Measurements from ENCODE around the gene N4BP2L1. TPM values are rescaled to one million over a fixed set of nuclear protein-coding genes. Genes with fewer than 3 reads are reported as not detected.

Gene N4BP2L1
- total RNA-seq, 1 experiment from 2014 or later, result 9.3 TPM

DNA sequence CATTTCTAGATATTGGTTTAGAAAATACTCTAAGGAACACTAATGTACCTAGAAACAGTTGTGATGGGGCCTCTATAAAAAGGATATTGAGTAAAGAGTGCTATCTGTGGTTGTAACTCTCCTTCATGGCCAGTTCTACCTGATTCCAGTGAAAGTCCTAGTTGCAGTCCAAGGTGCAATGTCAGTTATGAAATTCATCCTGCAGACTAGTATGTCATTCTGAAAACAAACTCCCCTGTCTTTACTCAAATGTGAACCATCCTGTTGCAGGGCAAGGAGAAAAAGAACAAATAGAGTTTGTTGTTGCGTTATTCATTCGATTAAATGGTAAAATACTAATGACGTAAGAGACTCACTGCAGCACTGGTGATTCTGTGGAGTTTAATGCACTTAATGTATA, 18.3 kb upstream of the N4BP2L1 start:
- Histone ChIP-seq H3K4me3 (ENCODE audit: low read depth, low read length) (no peak overlapping the region), H3K36me3 (ENCODE audit: control insufficient read depth, insufficient read depth, low read length) (no peaks in the 10 kb centered on the region), H3K9me3 (no peaks in the 10 kb centered on the region), H3K4me1 (peaks cover 46% of the 10 kb centered on the region), H3K27me3 (replicated peaks; ENCODE audit: control insufficient read depth, insufficient read depth, low read length) (no peaks in the 10 kb centered on the region)
- peak in 1 of 2 experiments; percentile 61 for DNase-seq
- H3K4me1 Mint-ChIP-seq (ENCODE audit: low read depth, unreplicated experiment), result peaks cover 42% of the 10 kb centered on the region
- CTCF ChIA-PET, result no interaction called here
- intact Hi-C loops (cut with micrococcal nuclease; ENCODE audit: unreplicated experiment), result loop anchor here (5.0 to 10.0 kb wide), 2 partner anchors 109 to 181 kb away; no protein-coding TSS in a partner anchor
- H3K4me3 Mint-ChIP-seq (ENCODE audit: unreplicated experiment), result no peak overlapping the region
- no peak overlapping the region for H3K27ac Mint-ChIP-seq (ENCODE audit: unreplicated experiment)
- no peaks in the 10 kb centered on the region for H3K9me3 Mint-ChIP-seq (ENCODE audit: unreplicated experiment)
- POLR2A ChIA-PET, result no interaction called here
- H3K27me3 Mint-ChIP-seq (ENCODE audit: insufficient read depth, unreplicated experiment), result no peaks in the 10 kb centered on the region
- peaks cover 17% of the 10 kb centered on the region for H3K36me3 Mint-ChIP-seq (ENCODE audit: insufficient read depth, unreplicated experiment)
- TF ChIP-seq, protein P1, sequence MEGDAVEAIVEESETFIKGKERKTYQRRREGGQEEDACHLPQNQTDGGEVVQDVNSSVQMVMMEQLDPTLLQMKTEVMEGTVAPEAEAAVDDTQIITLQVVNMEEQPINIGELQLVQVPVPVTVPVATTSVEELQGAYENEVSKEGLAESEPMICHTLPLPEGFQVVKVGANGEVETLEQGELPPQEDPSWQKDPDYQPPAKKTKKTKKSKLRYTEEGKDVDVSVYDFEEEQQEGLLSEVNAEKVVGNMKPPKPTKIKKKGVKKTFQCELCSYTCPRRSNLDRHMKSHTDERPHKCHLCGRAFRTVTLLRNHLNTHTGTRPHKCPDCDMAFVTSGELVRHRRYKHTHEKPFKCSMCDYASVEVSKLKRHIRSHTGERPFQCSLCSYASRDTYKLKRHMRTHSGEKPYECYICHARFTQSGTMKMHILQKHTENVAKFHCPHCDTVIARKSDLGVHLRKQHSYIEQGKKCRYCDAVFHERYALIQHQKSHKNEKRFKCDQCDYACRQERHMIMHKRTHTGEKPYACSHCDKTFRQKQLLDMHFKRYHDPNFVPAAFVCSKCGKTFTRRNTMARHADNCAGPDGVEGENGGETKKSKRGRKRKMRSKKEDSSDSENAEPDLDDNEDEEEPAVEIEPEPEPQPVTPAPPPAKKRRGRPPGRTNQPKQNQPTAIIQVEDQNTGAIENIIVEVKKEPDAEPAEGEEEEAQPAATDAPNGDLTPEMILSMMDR (IDR thresholded peaks at IDR 0.05; ENCODE audit: insufficient read depth in 1 of 2, low read depth in 1 of 2, low read length in 1 of 2, severe bottlenecking in 1 of 2, unreplicated experiment in 1 of 2), result no peak
- BruUV-seq (replicated peaks), result no TSS peak

- H3K4me3 Mint-ChIP-seq (ENCODE audit: unreplicated experiment), result no peak overlapping the region
- H3K27ac Mint-ChIP-seq (ENCODE audit: unreplicated experiment), result no peak overlapping the region
Observed at GRCh38 chr13:32445461-32445860, 17.5 kb upstream of the N4BP2L1 start.

DNA sequence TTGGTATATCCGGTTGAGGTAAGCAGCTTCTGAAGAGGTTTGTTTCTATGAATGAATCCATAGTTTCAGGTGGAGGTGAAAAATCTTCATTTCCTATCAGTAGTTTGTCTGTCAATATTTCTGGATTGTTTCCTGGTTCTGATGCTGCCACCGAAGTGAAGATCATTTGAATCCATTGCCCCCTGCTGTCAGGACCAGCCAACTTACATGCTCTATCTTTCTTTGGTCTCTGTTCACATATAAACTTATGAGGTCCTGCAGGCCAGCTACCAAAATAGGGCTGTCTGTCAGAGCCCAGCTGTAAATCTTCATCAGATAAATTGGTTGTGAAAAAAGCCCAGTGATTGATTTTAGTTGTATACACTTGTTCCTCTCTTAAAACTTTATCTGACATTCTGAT, 15.2 kb upstream of the N4BP2L1 start:
- Mint-ChIP-seq H3K27me3 (ENCODE audit: insufficient read depth, unreplicated experiment) (no peaks in the 10 kb centered on the region), H3K27ac (ENCODE audit: unreplicated experiment) (peak overlapping the region; percentile 14), H3K36me3 (ENCODE audit: insufficient read depth, unreplicated experiment) (peaks cover 23% of the 10 kb centered on the region), H3K4me1 (ENCODE audit: low read depth, unreplicated experiment) (peaks cover 45% of the 10 kb centered on the region), H3K4me3 (ENCODE audit: unreplicated experiment) (no peak overlapping the region), H3K9me3 (ENCODE audit: unreplicated experiment) (no peaks in the 10 kb centered on the region)
- H3K27me3 ChIP-seq (replicated peaks; ENCODE audit: control insufficient read depth, insufficient read depth, low read length), result no peaks in the 10 kb centered on the region
- BruUV-seq (replicated peaks), result no TSS peak
- no peaks in the 10 kb centered on the region for H3K9me3 ChIP-seq
- TF ChIP-seq, protein P1 (IDR thresholded peaks at IDR 0.05; ENCODE audit: insufficient read depth in 1 of 2, low read depth in 1 of 2, low read length in 1 of 2, severe bottlenecking in 1 of 2, unreplicated experiment in 1 of 2), result peak; percentile 39 to 70
- H3K4me3 ChIP-seq (ENCODE audit: low read depth, low read length), result no peak overlapping the region
- CTCF ChIA-PET, result no interaction called here
- intact Hi-C loops (cut with micrococcal nuclease; ENCODE audit: unreplicated experiment), result loop anchor here (1.0 to 10.0 kb wide), 5 partner anchors 15 to 533 kb away; partner anchors contain the start of genes N4BP2L1 and N4BP2L2
- POLR2A ChIA-PET, result no interaction called here
- no peaks in the 10 kb centered on the region for H3K36me3 ChIP-seq (ENCODE audit: control insufficient read depth, insufficient read depth, low read length)
- H3K4me1 ChIP-seq, result peaks cover 50% of the 10 kb centered on the region
- DNase-seq, result peak; percentile 47 to 63

More at GRCh38 chr13:32445461-32445860, 17.5 kb upstream of the N4BP2L1 start:
- H3K4me1 Mint-ChIP-seq (ENCODE audit: low read depth, unreplicated experiment), result peaks cover 42% of the 10 kb centered on the region
- TF ChIP-seq, protein P1 (IDR thresholded peaks at IDR 0.05; ENCODE audit: insufficient read depth in 1 of 2, low read depth in 1 of 2, low read length in 1 of 2, severe bottlenecking in 1 of 2, unreplicated experiment in 1 of 2), result no peak
- Histone ChIP-seq H3K36me3 (ENCODE audit: control insufficient read depth, insufficient read depth, low read length) (no peaks in the 10 kb centered on the region), H3K4me3 (ENCODE audit: low read depth, low read length) (no peak overlapping the region), H3K27me3 (replicated peaks; ENCODE audit: control insufficient read depth, insufficient read depth, low read length) (no peaks in the 10 kb centered on the region), H3K4me1 (peaks cover 46% of the 10 kb centered on the region), H3K9me3 (no peaks in the 10 kb centered on the region)
- intact Hi-C loops (cut with micrococcal nuclease; ENCODE audit: unreplicated experiment), result loop anchor here (5.0 to 10.0 kb wide), 2 partner anchors 108 to 181 kb away; no protein-coding TSS in a partner anchor
- ChIA-PET POLR2A (no interaction called here), CTCF (no interaction called here)
- no TSS peak for BruUV-seq (replicated peaks)
- peaks cover 23% of the 10 kb centered on the region for H3K36me3 Mint-ChIP-seq (ENCODE audit: insufficient read depth, unreplicated experiment)
- no peaks in the 10 kb centered on the region for H3K9me3 Mint-ChIP-seq (ENCODE audit: unreplicated experiment)
- no peak for DNase-seq
- H3K27me3 Mint-ChIP-seq (ENCODE audit: insufficient read depth, unreplicated experiment), result no peaks in the 10 kb centered on the region
